ENCODE data around the gene USP11.

The USP11 gene

DNA sequence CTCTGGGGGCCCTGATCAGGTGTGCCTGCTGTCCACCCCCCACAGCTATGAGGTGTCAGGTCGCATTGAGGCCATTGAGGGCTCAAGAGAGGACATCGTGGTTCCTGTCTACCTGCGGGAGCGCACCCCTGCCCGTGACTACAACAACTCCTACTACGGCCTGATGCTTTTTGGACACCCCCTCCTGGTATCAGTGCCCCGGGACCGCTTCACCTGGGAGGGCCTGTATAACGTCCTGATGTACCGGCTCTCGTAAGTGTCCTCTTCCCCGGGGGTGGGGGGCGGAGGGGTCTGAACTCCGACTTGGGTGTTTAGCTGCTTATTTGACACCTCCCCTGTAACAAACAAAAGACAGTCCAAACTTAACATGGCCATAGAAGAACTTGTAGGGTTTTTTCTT is 10.5 kb downstream of the USP11 start:
- Histone ChIP-seq H3K79me2 (ENCODE audit: insufficient read depth, low read length) (no peaks in the 10 kb centered on the region), H3K4me1 (ENCODE audit: insufficient read depth, low read length, severe bottlenecking) (no peaks in the 10 kb centered on the region), H3K4me3 (ENCODE audit: low read depth, low read length, poor library complexity, severe bottlenecking) (no peak overlapping the region), H3K9me2 (ENCODE audit: low read depth, low read length) (no peaks in the 10 kb centered on the region), H3K27ac (ENCODE audit: low read depth, low read length, poor library complexity, severe bottlenecking) (no peak overlapping the region), H3F3A (ENCODE audit: insufficient read depth, low read length) (no peaks in the 10 kb centered on the region), H3K36me3 (ENCODE audit: insufficient read depth, low read length) (peaks cover 67% of the 10 kb centered on the region), H3K4me2 (ENCODE audit: low read length) (no peak overlapping the region), H3K9ac (ENCODE audit: low read length) (no peak overlapping the region), H3K27me3 (ENCODE audit: insufficient read depth, low read length) (no peaks in the 10 kb centered on the region), H3K9me3 (ENCODE audit: low read length) (no peaks in the 10 kb centered on the region), H2AFZ (ENCODE audit: low read length) (no peak overlapping the region), H4K20me1 (ENCODE audit: insufficient read depth, low read length) (no peaks in the 10 kb centered on the region)
- no peak for TF ChIP-seq EZH2 (IDR thresholded peaks at IDR 0.05; ENCODE audit: borderline replicate concordance, low read length)
- TF ChIP-seq, protein P1, sequence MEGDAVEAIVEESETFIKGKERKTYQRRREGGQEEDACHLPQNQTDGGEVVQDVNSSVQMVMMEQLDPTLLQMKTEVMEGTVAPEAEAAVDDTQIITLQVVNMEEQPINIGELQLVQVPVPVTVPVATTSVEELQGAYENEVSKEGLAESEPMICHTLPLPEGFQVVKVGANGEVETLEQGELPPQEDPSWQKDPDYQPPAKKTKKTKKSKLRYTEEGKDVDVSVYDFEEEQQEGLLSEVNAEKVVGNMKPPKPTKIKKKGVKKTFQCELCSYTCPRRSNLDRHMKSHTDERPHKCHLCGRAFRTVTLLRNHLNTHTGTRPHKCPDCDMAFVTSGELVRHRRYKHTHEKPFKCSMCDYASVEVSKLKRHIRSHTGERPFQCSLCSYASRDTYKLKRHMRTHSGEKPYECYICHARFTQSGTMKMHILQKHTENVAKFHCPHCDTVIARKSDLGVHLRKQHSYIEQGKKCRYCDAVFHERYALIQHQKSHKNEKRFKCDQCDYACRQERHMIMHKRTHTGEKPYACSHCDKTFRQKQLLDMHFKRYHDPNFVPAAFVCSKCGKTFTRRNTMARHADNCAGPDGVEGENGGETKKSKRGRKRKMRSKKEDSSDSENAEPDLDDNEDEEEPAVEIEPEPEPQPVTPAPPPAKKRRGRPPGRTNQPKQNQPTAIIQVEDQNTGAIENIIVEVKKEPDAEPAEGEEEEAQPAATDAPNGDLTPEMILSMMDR (IDR thresholded peaks at IDR 0.05; ENCODE audit: low read length) = no peak

DNA sequence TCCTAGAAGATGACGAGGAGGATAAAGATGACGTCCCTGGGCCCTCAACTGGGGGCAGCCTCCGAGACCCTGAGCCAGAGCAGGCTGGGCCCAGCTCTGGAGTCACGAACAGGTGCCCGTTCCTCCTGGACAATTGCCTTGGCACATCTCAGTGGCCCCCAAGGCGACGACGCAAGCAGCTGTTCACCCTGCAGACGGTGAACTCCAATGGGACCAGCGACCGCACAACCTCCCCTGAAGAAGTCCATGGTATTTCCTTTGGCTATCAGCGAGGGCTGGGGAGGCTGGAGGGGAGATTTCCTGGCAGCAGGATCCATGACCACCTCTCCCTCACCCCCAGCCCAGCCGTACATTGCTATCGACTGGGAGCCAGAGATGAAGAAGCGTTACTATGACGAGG is 11.9 kb downstream of the USP11 start:
- no peaks in the 10 kb centered on the region for H3K27me3 ChIP-seq (ENCODE audit: insufficient read depth, low read length)

DNA sequence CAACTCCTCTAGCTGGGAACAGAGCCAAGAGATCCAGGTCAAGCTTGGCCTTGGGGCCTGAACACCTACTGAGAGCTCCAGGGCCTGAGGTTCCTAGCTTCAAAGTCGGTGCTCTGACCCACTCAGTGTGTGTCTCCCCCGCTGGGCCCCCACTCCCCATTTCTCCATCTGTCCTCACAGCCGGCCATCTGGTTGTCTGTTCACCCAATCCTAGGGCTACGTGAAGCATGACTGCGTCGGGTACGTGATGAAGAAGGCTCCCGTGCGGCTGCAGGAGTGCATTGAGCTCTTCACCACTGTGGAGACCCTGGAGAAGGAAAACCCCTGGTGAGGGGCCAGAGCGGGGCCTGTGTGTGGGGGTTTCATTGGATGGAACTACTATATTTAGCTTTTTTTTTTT is 12.3 kb downstream of the USP11 start:
- Histone ChIP-seq H3K36me3 (ENCODE audit: insufficient read depth, low read length) (peaks cover 62% of the 10 kb centered on the region), H3F3A (ENCODE audit: insufficient read depth, low read length) (no peaks in the 10 kb centered on the region), H2AFZ (ENCODE audit: low read length) (no peak overlapping the region), H3K27ac (ENCODE audit: low read depth, low read length, poor library complexity, severe bottlenecking) (no peak overlapping the region), H3K9me2 (ENCODE audit: low read depth, low read length) (no peaks in the 10 kb centered on the region), H3K9ac (ENCODE audit: low read length) (no peak overlapping the region), H3K4me1 (ENCODE audit: insufficient read depth, low read length, severe bottlenecking) (no peaks in the 10 kb centered on the region), H3K9me3 (ENCODE audit: low read length) (no peaks in the 10 kb centered on the region), H3K79me2 (ENCODE audit: insufficient read depth, low read length) (no peaks in the 10 kb centered on the region), H3K4me3 (ENCODE audit: low read depth, low read length, poor library complexity, severe bottlenecking) (no peak overlapping the region), H3K27me3 (ENCODE audit: insufficient read depth, low read length) (no peaks in the 10 kb centered on the region), H3K4me2 (ENCODE audit: low read length) (no peak overlapping the region), H4K20me1 (ENCODE audit: insufficient read depth, low read length) (no peaks in the 10 kb centered on the region)
- TF ChIP-seq, protein P1 (IDR thresholded peaks at IDR 0.05; ENCODE audit: low read length) = no peak

More for the DNA sequence above, 11.9 kb downstream of the USP11 start:
- Histone ChIP-seq H3K9me3 (ENCODE audit: low read length) (no peaks in the 10 kb centered on the region), H3K79me2 (ENCODE audit: insufficient read depth, low read length) (no peaks in the 10 kb centered on the region), H3K9me2 (ENCODE audit: low read depth, low read length) (no peaks in the 10 kb centered on the region), H3K36me3 (ENCODE audit: insufficient read depth, low read length) (peaks cover 66% of the 10 kb centered on the region), H3K27ac (ENCODE audit: low read depth, low read length, poor library complexity, severe bottlenecking) (no peak overlapping the region), H3F3A (ENCODE audit: insufficient read depth, low read length) (no peaks in the 10 kb centered on the region), H2AFZ (ENCODE audit: low read length) (no peak overlapping the region), H3K4me2 (ENCODE audit: low read length) (no peak overlapping the region), H4K20me1 (ENCODE audit: insufficient read depth, low read length) (no peaks in the 10 kb centered on the region), H3K4me3 (ENCODE audit: low read depth, low read length, poor library complexity, severe bottlenecking) (no peak overlapping the region), H3K4me1 (ENCODE audit: insufficient read depth, low read length, severe bottlenecking) (no peaks in the 10 kb centered on the region), H3K9ac (ENCODE audit: low read length) (no peak overlapping the region)
- TF ChIP-seq EZH2 (IDR thresholded peaks at IDR 0.05; ENCODE audit: borderline replicate concordance, low read length) = no peak
- TF ChIP-seq, protein P1 (IDR thresholded peaks at IDR 0.05; ENCODE audit: low read length) = no peak
